ENCODE data around the gene PI16. TPM values are rescaled to one million over a fixed set of nuclear protein-coding genes. Genes with fewer than 3 reads are reported as not detected.

Gene PI16
- total RNA-seq, 6 experiments from 2014 or later, result not detected

DNA sequence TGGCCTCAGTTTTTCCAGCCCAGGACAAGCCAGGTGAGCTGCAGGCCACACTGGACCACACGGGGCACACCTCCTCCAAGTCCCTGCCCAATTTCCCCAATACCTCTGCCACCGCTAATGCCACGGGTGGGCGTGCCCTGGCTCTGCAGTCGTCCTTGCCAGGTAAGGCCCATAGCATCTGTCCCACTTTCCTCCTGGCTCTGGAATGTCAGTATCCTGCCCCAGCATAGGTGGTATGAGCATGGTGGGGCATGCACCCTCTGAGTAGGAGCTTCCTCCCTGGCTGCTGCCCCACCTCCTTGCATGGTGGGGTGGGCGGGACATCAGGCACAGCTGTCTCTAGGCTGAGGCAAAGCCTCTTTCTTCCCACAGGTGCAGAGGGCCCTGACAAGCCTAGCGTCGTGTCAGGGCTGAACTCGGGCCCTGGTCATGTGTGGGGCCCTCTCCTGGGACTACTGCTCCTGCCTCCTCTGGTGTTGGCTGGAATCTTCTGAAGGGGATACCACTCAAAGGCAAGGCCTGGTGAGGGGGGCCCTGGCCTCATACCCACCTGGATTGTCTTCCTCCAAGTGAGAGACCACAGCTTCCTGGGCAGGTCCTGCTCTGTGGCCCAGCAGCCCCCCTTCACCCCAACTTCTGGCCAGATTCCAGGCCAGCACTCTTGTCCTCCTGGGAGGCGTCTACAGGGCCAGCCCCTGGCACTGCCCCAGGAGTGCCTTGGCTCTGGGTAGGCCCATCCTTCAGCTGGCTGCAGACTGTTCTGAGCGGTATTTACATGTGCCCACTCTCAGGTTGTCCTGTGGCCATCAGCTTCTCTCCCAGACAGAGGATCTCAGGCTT, 9.1 kb downstream of the PI16 start:
- TF ChIP-seq, protein P1, sequence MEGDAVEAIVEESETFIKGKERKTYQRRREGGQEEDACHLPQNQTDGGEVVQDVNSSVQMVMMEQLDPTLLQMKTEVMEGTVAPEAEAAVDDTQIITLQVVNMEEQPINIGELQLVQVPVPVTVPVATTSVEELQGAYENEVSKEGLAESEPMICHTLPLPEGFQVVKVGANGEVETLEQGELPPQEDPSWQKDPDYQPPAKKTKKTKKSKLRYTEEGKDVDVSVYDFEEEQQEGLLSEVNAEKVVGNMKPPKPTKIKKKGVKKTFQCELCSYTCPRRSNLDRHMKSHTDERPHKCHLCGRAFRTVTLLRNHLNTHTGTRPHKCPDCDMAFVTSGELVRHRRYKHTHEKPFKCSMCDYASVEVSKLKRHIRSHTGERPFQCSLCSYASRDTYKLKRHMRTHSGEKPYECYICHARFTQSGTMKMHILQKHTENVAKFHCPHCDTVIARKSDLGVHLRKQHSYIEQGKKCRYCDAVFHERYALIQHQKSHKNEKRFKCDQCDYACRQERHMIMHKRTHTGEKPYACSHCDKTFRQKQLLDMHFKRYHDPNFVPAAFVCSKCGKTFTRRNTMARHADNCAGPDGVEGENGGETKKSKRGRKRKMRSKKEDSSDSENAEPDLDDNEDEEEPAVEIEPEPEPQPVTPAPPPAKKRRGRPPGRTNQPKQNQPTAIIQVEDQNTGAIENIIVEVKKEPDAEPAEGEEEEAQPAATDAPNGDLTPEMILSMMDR (IDR thresholded peaks at IDR 0.05), result no peak
- Mint-ChIP-seq H3K27ac (no peak overlapping the region), H3K4me3 (no peak overlapping the region), H3K9me3 (no peaks in the 10 kb centered on the region), H3K36me3 (ENCODE audit: low read depth) (peaks cover 10% of the 10 kb centered on the region), H3K4me1 (ENCODE audit: low read depth) (peaks cover 19% of the 10 kb centered on the region), H3K27me3 (ENCODE audit: insufficient read depth) (no peaks in the 10 kb centered on the region; the same call in none of the 2 replicates)
- no peak for DNase-seq

DNA sequence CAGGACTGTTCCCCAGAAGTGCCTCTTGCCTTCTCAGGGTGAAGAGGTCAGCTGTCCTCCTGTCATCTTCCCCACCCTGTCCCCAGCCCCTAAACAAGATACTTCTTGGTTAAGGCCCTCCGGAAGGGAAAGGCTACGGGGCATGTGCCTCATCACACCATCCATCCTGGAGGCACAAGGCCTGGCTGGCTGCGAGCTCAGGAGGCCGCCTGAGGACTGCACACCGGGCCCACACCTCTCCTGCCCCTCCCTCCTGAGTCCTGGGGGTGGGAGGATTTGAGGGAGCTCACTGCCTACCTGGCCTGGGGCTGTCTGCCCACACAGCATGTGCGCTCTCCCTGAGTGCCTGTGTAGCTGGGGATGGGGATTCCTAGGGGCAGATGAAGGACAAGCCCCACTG, 9.8 kb downstream of the PI16 start:
- DNase-seq, result no peak
- H3K4me3 Mint-ChIP-seq, result no peak overlapping the region
- TF ChIP-seq, protein P1 (IDR thresholded peaks at IDR 0.05), result no peak
- no peaks in the 10 kb centered on the region; the same call in none of the 2 replicates for H3K27me3 Mint-ChIP-seq (ENCODE audit: insufficient read depth)
- no peak overlapping the region; the same call in 1 of the 2 replicates for H3K27ac Mint-ChIP-seq
- peaks cover 12% of the 10 kb centered on the region for H3K36me3 Mint-ChIP-seq (ENCODE audit: low read depth)
- H3K9me3 Mint-ChIP-seq, result no peaks in the 10 kb centered on the region
- peaks cover 19% of the 10 kb centered on the region for H3K4me1 Mint-ChIP-seq (ENCODE audit: low read depth)

DNA sequence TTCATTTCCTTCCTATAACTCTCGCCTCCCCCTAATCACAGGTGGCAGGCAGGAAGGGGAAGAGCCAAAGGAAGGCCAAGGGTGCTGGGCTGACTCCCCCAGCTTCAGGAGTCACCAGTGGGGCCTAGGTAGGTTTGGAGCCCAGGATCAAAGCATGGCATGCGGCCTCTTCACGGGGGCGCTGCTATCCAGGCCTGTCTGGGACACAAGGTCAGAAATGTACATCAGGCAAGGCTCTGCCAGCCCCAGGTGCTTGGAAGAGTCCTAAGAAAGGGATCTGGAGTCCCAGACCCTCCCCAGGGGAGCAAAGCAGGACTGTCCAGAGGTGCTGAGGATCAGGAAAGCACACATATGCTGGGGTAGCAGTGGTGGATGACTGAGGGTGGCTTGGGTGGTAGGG, 10.4 kb downstream of the PI16 start:
- DNase-seq, result no peak
- no peak overlapping the region for H3K27ac Mint-ChIP-seq
- H3K4me1 Mint-ChIP-seq (ENCODE audit: low read depth), result peaks cover 17% of the 10 kb centered on the region
- TF ChIP-seq, protein P1 (IDR thresholded peaks at IDR 0.05), result no peak
- peaks cover 15% of the 10 kb centered on the region for H3K36me3 Mint-ChIP-seq (ENCODE audit: low read depth)
- H3K9me3 Mint-ChIP-seq, result no peaks in the 10 kb centered on the region
- H3K4me3 Mint-ChIP-seq, result no peak overlapping the region
- H3K27me3 Mint-ChIP-seq (ENCODE audit: insufficient read depth), result no peaks in the 10 kb centered on the region; the same call in none of the 2 replicates

DNA sequence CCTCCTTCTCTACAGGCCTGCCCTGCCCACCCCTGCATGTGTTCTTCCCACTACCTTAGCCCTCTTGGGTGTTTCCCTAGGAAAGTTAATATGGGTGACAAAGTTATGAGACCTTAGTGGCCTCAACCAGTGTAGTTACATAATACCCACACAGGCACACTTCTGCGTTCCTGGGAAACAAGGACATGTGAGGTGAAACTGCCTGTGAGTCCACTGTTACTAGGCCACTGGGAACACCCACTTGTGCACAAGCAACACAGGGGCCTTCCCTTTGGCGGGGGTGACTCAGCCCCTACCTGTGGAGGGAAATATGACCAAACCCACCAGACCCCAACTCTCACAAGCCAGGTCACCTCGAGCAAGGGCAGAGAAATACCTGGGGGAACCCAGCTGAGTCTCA, 12.8 kb downstream of the PI16 start:
- TF ChIP-seq, protein P1 (IDR thresholded peaks at IDR 0.05), result no peak
- peak overlapping the region; percentile 34; the same call in 1 of the 2 replicates for H3K27ac Mint-ChIP-seq
- DNase-seq, result no peak
- H3K4me1 Mint-ChIP-seq (ENCODE audit: low read depth), result no peaks in the 10 kb centered on the region
- no peaks in the 10 kb centered on the region; the same call in none of the 2 replicates for H3K27me3 Mint-ChIP-seq (ENCODE audit: insufficient read depth)
- H3K9me3 Mint-ChIP-seq, result no peaks in the 10 kb centered on the region
- H3K4me3 Mint-ChIP-seq, result no peak overlapping the region
- H3K36me3 Mint-ChIP-seq (ENCODE audit: low read depth), result peaks cover 28% of the 10 kb centered on the region

DNA sequence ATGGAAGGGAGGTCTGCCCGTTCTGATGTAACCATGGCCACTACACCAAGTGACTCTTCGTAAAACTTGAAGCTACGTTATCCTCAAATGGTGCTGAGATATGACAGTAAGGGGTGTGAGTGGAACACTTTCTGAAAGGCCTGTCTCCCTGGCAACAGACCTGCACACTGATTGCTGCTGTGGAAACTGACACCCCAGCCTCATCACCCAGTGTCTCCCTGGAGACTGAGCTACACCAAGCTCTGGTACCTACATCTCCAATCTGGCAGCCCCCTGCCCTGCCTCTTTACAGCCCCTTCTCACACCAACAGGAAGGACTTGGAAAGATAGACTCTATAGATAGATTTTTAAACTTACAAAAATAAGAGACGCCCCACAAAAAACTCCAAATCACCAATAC, 13.2 kb downstream of the PI16 start:
- Mint-ChIP-seq H3K4me3 (no peak overlapping the region), H3K9me3 (no peaks in the 10 kb centered on the region), H3K4me1 (ENCODE audit: low read depth) (no peaks in the 10 kb centered on the region), H3K27ac (no peak overlapping the region), H3K27me3 (ENCODE audit: insufficient read depth) (no peaks in the 10 kb centered on the region; the same call in none of the 2 replicates), H3K36me3 (ENCODE audit: low read depth) (peaks cover 28% of the 10 kb centered on the region)
- no peak for DNase-seq
- TF ChIP-seq, protein P1 (IDR thresholded peaks at IDR 0.05), result no peak

Measured in HFFc6 (cell line).